ENCODE data around the gene PREX1.

DNA sequence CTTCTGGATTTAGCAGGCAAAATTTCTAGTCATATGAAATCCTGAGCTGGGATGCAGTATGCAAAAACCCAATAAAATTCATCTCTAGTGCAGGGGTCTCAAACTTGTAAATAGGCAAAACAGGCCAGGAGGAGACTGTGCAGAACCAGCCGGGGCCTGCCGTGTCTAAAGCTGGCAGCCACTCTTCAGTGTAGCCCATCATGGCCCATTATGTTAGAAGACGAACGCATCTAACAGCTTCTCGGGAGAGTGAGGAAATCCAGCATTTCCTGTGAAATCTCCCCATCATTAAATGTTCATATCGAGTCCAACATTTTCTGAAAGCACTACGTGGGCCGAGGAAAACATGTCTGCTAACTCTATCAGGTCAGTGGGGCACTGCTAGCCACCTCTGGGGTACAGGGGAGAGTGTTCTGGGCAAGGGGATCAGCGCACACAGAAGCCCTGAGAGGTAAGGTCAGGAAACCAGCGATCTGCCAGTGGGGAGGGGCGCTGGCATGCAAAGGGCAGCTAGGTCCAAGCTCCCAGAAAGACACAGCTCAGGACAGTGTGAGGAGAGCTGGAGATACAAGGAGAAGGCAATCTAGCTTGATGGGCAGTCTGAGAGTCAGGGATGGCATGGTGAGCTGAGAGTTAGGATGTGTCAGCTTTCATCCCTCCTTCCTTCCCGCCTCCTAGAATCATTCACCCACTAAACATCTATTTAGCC lies 144.2 kb downstream of the PREX1 start:
- TF ChIP-seq POLR2A (IDR thresholded peaks at IDR 0.05) (no peak), POLR2AphosphoS5 (IDR thresholded peaks at IDR 0.05) (no peak)
- TF ChIP-seq, protein P1, sequence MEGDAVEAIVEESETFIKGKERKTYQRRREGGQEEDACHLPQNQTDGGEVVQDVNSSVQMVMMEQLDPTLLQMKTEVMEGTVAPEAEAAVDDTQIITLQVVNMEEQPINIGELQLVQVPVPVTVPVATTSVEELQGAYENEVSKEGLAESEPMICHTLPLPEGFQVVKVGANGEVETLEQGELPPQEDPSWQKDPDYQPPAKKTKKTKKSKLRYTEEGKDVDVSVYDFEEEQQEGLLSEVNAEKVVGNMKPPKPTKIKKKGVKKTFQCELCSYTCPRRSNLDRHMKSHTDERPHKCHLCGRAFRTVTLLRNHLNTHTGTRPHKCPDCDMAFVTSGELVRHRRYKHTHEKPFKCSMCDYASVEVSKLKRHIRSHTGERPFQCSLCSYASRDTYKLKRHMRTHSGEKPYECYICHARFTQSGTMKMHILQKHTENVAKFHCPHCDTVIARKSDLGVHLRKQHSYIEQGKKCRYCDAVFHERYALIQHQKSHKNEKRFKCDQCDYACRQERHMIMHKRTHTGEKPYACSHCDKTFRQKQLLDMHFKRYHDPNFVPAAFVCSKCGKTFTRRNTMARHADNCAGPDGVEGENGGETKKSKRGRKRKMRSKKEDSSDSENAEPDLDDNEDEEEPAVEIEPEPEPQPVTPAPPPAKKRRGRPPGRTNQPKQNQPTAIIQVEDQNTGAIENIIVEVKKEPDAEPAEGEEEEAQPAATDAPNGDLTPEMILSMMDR (IDR thresholded peaks at IDR 0.05 in 8 of 11, conservative IDR thresholded peaks at IDR 0.05 in 3 of 11) = no peak

Data from spleen (tissue), 7 donors.